H1 (cell line): ENCODE data around the gene CCL24. TPM values are rescaled to one million over a fixed set of nuclear protein-coding genes. Genes with fewer than 3 reads are reported as not detected.
"Not testable (repeated sequence)": the region's sequence is repeated elsewhere in the genome, so short reads cannot be mapped to it uniquely, and the experiment has no call there.

Experiments used
- CTCF ChIA-PET: fragments of 300-600 bp; sonication (Branson Sonifier 250); formaldehyde crosslinking; loops from one replicate; lab custom pipeline; 2021; ENCODE audit not compliant: partially characterized antibody; lab: Charles Lee
- POLR2A ChIA-PET: fragments of 300-600 bp; sonication (Branson Sonifier 250); formaldehyde crosslinking; loops from one replicate; lab custom pipeline; 2021; ENCODE audit warnings: inconsistent platforms; ENCODE audit not compliant: partially characterized antibody; lab: Charles Lee
- DNase-seq, 2 experiments: peaks; one replicate each; pipeline versions ENCODE4 v3.0.0 to v3.0.0-alpha.2; 2010 to 2022; ENCODE audit warnings: low spot score in 2 of 2, low read depth in 1 of 2, mixed read lengths in 1 of 2
- FAIRE-seq: peaks from 2 replicates; lab custom pipeline; 2011; peaks lifted over from hg19 to GRCh38; lab: Jason Lieb, UNC
- H2AFZ ChIP-seq: 2 replicates; pipeline ENCODE4 v1.8.1; 2012; ENCODE audit warnings: low read length, inconsistent platforms
- H2AK5ac ChIP-seq: 2 replicates; pipeline ENCODE4 v1.6.1; 2013; ENCODE audit warnings: low read depth, low read length
- H2BK120ac ChIP-seq: replicated peaks from 2 replicates; pipeline ENCODE3; 2013; ENCODE audit warnings: low read depth, low read length, inconsistent platforms
- H2BK12ac ChIP-seq: 2 replicates; pipeline ENCODE4 v1.6.1; 2013; ENCODE audit warnings: low read depth, low read length
- H2BK15ac ChIP-seq: 2 replicates; pipeline ENCODE4 v1.6.1; 2013; ENCODE audit warnings: low read length
- H2BK20ac ChIP-seq: 2 replicates; pipeline ENCODE4 v1.6.1; 2013; ENCODE audit warnings: low read length
- H2BK5ac ChIP-seq: 2 replicates; pipeline ENCODE4 v1.6.1; 2013; ENCODE audit warnings: low read depth, low read length
- H3K14ac ChIP-seq: 2 replicates; pipeline ENCODE4 v1.6.1; 2013; ENCODE audit warnings: inconsistent platforms; ENCODE audit not compliant: insufficient read length
- H3K18ac ChIP-seq: 2 replicates; pipeline ENCODE4 v1.6.1; 2013; ENCODE audit warnings: low read length; ENCODE audit errors: extremely low read depth
- H3K23ac ChIP-seq: 2 replicates; pipeline ENCODE4 v1.6.1; 2013; ENCODE audit warnings: inconsistent platforms; ENCODE audit not compliant: insufficient read length
- H3K23me2 ChIP-seq: 2 replicates; pipeline ENCODE4 v1.6.1; 2013; ENCODE audit warnings: low read depth, low read length
- H3K27ac ChIP-seq: 2 replicates; pipeline ENCODE4 v1.6.1; 2011; ENCODE audit warnings: low read depth, low read length, inconsistent platforms
- H3K27me3 ChIP-seq, 4 experiments: replicated peaks in 1 of 4; 1 replicate in 1 of 4; 2 replicates in 3 of 4; pipeline versions ENCODE4 v1.6.1 to v1.8.1; 2011 to 2013; ENCODE audit warnings: low read length in 3 of 4, mild to moderate bottlenecking in 3 of 4, inconsistent platforms in 2 of 4, mixed read lengths in 2 of 4, moderate library complexity in 1 of 4; ENCODE audit not compliant: control insufficient read depth in 3 of 4, insufficient read depth in 3 of 4; ENCODE audit errors: extremely low read depth in 1 of 4
- H3K36me3 ChIP-seq, 4 experiments: 2 replicates each; pipeline versions ENCODE4 v1.6.1 to v1.8.1; 2011 to 2013; ENCODE audit warnings: mild to moderate bottlenecking in 4 of 4, low read length in 3 of 4, moderate library complexity in 2 of 4, control low read depth in 1 of 4, inconsistent platforms in 1 of 4; ENCODE audit not compliant: insufficient read depth in 4 of 4, control insufficient read depth in 2 of 4
- H3K4ac ChIP-seq: replicated peaks from 2 replicates; pipeline ENCODE3; 2013; ENCODE audit warnings: low read length, low read depth, mixed read lengths, inconsistent platforms; ENCODE audit not compliant: insufficient read length
- H3K4me1 ChIP-seq, 4 experiments: replicated peaks in 1 of 4; 1 replicate in 1 of 4; 2 replicates in 3 of 4; pipeline versions ENCODE4 v1.6.1 to v1.8.1; 2011 to 2013; ENCODE audit warnings: low read length in 3 of 4, inconsistent platforms in 2 of 4, mixed read lengths in 1 of 4; ENCODE audit not compliant: insufficient read depth in 4 of 4, control insufficient read depth in 3 of 4
- H3K4me2 ChIP-seq, 2 experiments: 2 replicates each; pipeline versions ENCODE4 v1.6.1 to v1.8.1; 2011 to 2013; ENCODE audit warnings: low read depth in 2 of 2, low read length in 2 of 2, control low read depth in 1 of 2, inconsistent platforms in 1 of 2, mild to moderate bottlenecking in 1 of 2; ENCODE audit not compliant: insufficient read depth in 1 of 2
- H3K4me3 ChIP-seq, 4 experiments: fragments of 200-600, 300-600 bp in 1 of 4; sonication (generic), shearing (Covaris generic), sonication (Bioruptor Twin) in 1 of 4; 2 replicates each; pipeline versions ENCODE4 v1.5.1 to v1.8.1; 2011 to 2016; ENCODE audit warnings: low read length in 4 of 4, low read depth in 3 of 4, control low read depth in 2 of 4, inconsistent platforms in 2 of 4, mild to moderate bottlenecking in 2 of 4, mixed read lengths in 1 of 4, moderate library complexity in 1 of 4; ENCODE audit not compliant: insufficient read depth in 2 of 4; ENCODE audit errors: extremely low read depth in 1 of 4
- H3K56ac ChIP-seq: replicated peaks from 2 replicates; pipeline ENCODE3; 2013; ENCODE audit warnings: low read depth, mild to moderate bottlenecking, mixed read lengths, low read length, inconsistent platforms; ENCODE audit not compliant: insufficient read length
- H3K79me1 ChIP-seq: 2 replicates; pipeline ENCODE4 v1.6.1; 2013; ENCODE audit warnings: low read depth, low read length, control low read depth
- H3K79me2 ChIP-seq, 2 experiments: 2 replicates each; pipeline versions ENCODE4 v1.6.1 to v1.8.1; 2012 to 2013; ENCODE audit warnings: low read length in 2 of 2, mild to moderate bottlenecking in 2 of 2, inconsistent platforms in 1 of 2; ENCODE audit not compliant: insufficient read depth in 2 of 2, control insufficient read depth in 1 of 2
- H3K9ac ChIP-seq, 4 experiments: replicated peaks in 1 of 4; 1 replicate in 1 of 4; 2 replicates in 3 of 4; pipeline versions ENCODE4 v1.6.1 to v1.8.1; 2011 to 2013; ENCODE audit warnings: low read depth in 3 of 4, low read length in 3 of 4, control low read depth in 2 of 4, mild to moderate bottlenecking in 2 of 4, moderate library complexity in 2 of 4, inconsistent platforms in 1 of 4; ENCODE audit errors: extremely low read depth in 1 of 4
- H3K9me3 ChIP-seq, 2 experiments: 2 replicates each; pipeline versions ENCODE4 v1.6.1 to v1.8.1; 2012 to 2013; ENCODE audit warnings: mild to moderate bottlenecking in 2 of 2, moderate library complexity in 2 of 2, control low read depth in 1 of 2, inconsistent platforms in 1 of 2, low read depth in 1 of 2, low read length in 1 of 2, mixed read lengths in 1 of 2; ENCODE audit not compliant: insufficient read depth in 2 of 2
- H4K20me1 ChIP-seq, 2 experiments: replicated peaks in 1 of 2; 2 replicates each; pipeline versions ENCODE3 to v1.8.1; 2011 to 2013; ENCODE audit warnings: inconsistent platforms in 2 of 2, low read length in 2 of 2, mild to moderate bottlenecking in 1 of 2; ENCODE audit not compliant: insufficient read depth in 2 of 2, control insufficient read depth in 1 of 2
- H4K5ac ChIP-seq: 2 replicates; pipeline ENCODE4 v1.6.1; 2013; ENCODE audit warnings: low read length, low read depth, mixed read lengths, inconsistent platforms; ENCODE audit not compliant: insufficient read length
- H4K8ac ChIP-seq: 2 replicates; pipeline ENCODE4 v1.8.0; 2013; ENCODE audit warnings: mild to moderate bottlenecking, moderate library complexity, low read length, inconsistent platforms; ENCODE audit not compliant: insufficient read depth; ENCODE audit errors: extremely low read depth
- H4K91ac ChIP-seq: replicated peaks from 2 replicates; pipeline ENCODE3; 2013; ENCODE audit warnings: low read length, mixed read lengths, inconsistent platforms; ENCODE audit not compliant: insufficient read length
- WGBS, 2 experiments: shearing (Covaris generic) in 1 of 2; methylation state at CpG; one replicate each; pipeline versions ENCODE4 v1.1.6 to v1.1.7; 2013 to 2015; ENCODE audit warnings: low lambda C conversion rate in 2 of 2, mixed read lengths in 2 of 2, inconsistent platforms in 1 of 2, low coverage in 1 of 2, missing lambda C conversion rate in 1 of 2; ENCODE audit not compliant: insufficient replicate concordance in 2 of 2, insufficient coverage in 1 of 2, insufficient read length in 1 of 2; ENCODE audit errors: extremely low coverage in 1 of 2, missing lambda C conversion rate in 1 of 2; 5-methylcytosine and 5-hydroxymethylcytosine counted together
- polyA plus RNA-seq, 7 experiments: library from polyadenylated mRNA; depleted of rRNA in 3 of 7; stranded (reverse) in 5 of 7; unstranded in 2 of 7; fragments of >200 nt in 5 of 7; fragments of 200-250 nt in 2 of 7; gene quantifications; 1 replicate in 5 of 7; 2 replicates in 1 of 7; 4 replicates in 1 of 7; pipeline versions ENCODE4 v1.2.1 to v1.2.3, GENCODE V29; 2011 to 2013; ENCODE audit warnings: missing spikeins in 2 of 7, mixed read lengths in 2 of 7
- total RNA-seq: library from RNA; stranded (reverse); fragmentation: NEBNext Ultra II Directional; extraction: Animal tissue kit (Norgen Biotek cat#: 25700); gene quantifications from 2 replicates; pipeline ENCODE4 v1.2.1, GENCODE V29; 2021

The CCL24 gene
- total and polyA plus RNA-seq, 2 of the 8 experiments (the other 6 are each of a cell fraction or from before 2014, with no cell fraction given), result not detected

GRCh38 chr7:75833662-75834061 is 20.1 kb upstream of the CCL24 start:
- H3K79me2 ChIP-seq, H4K5ac ChIP-seq, H2BK15ac ChIP-seq, H2BK20ac ChIP-seq, H3K56ac ChIP-seq, H4K8ac ChIP-seq, H3K9me3 ChIP-seq, H3K79me1 ChIP-seq, H3K23me2 ChIP-seq, H3K9ac ChIP-seq, H3K4me2 ChIP-seq, H2BK120ac ChIP-seq, H4K91ac ChIP-seq, H3K18ac ChIP-seq, H3K23ac ChIP-seq, H3K14ac ChIP-seq, H3K27me3 ChIP-seq, H4K20me1 ChIP-seq, H3K27ac ChIP-seq, H2BK12ac ChIP-seq, H3K36me3 ChIP-seq, H2AK5ac ChIP-seq, DNase-seq, FAIRE-seq, H3K4me3 ChIP-seq, H2BK5ac ChIP-seq, H3K4me1 ChIP-seq, H3K4ac ChIP-seq, H2AFZ ChIP-seq: not testable (repeated sequence)
- POLR2A ChIA-PET, result interaction anchor here (0.6 kb wide), 1 partner anchor 52 kb away, joined by 3 read pairs; no protein-coding TSS in a partner anchor
- CTCF ChIA-PET, result interaction anchor here (0.6 kb wide), 1 partner anchor 14 kb away, joined by 3 read pairs; no protein-coding TSS in a partner anchor
- 83% methylated on average over 6 of the region's 6 CpGs; no CpG with 5 or more reads in 1 of the 2 experiments for WGBS, 2 experiments
